ENCODE data around the gene CRYL1. TPM values are rescaled to one million over a fixed set of nuclear protein-coding genes. Genes with fewer than 3 reads are reported as not detected.

CRYL1 gene
- total and polyA plus RNA-seq, 2 of the 13 experiments (the other 11 are each of a cell fraction or from before 2014, with no cell fraction given): 57.2 to 115 TPM

DNA sequence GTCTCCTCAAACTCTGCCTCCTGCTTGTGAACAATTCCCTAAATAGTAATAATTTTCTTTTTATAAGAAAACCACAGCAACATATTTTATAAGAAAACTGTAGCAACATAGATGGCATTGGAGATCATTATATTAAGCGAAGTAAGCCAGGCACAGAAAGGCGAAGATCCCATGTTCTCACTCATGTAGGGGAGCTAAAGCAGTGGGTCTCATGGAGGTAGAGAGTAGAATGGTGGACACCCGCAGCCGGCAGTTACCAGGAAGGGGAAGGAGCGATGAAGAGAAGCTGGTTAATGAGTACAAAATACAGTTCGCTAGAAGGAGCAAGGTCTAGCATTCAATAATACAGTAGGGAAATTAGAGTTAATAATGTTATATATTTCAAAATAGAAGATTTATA, 42.9 kb downstream of the CRYL1 start:
- ATAC-seq: no peak
- TF ChIP-seq BORCS8-MEF2B (CRISPR knock-in tag; IDR thresholded peaks at IDR 0.05): no peak
- TF ChIP-seq SP1 (IDR thresholded peaks at IDR 0.05): no peak
- TF ChIP-seq SP1 (CRISPR knock-in tag; IDR thresholded peaks at IDR 0.05): no peak
- TF ChIP-seq ZNF660 (CRISPR knock-in tag; IDR thresholded peaks at IDR 0.05; ENCODE audit: borderline replicate concordance, low read depth): no peak
- no peak for TF ChIP-seq ZNF772 (CRISPR knock-in tag; IDR thresholded peaks at IDR 0.05)
- TF ChIP-seq MED1 (CRISPR knock-in tag; IDR thresholded peaks at IDR 0.05): no peak
- no peak for TF ChIP-seq PITX1 (CRISPR knock-in tag; IDR thresholded peaks at IDR 0.05)
- BruUV-seq (replicated peaks): no TSS peak
- ChIA-PET POLR2A (no interaction called here), CTCF (ENCODE audit: low intra/inter-chr PET ratio, low total read pairs) (no interaction called here)
- H3K79me2 ChIP-seq (ENCODE audit: insufficient read depth, low read length): no peaks in the 10 kb centered on the region
- H3K36me3 ChIP-seq (replicated peaks in 1 of 2; ENCODE audit: control insufficient read depth in 1 of 2, insufficient read depth in 2 of 2, low read length in 2 of 2): peaks cover 5 to 11% of the 10 kb centered on the region in 2 experiments; a peak in 4 of 5 replicates
- no peak overlapping the region for H3K4me3 ChIP-seq (replicated peaks in 1 of 3; ENCODE audit: insufficient read depth in 1 of 3, low read depth in 2 of 3, low read length in 3 of 3)
- H3K9ac ChIP-seq (ENCODE audit: insufficient read depth, low read depth, low read length): no peak overlapping the region
- WGBS (ENCODE audit: low lambda C conversion rate): 95% methylated on average over 6 of the region's 6 CpGs
- no peak overlapping the region for H3K4me2 ChIP-seq (ENCODE audit: low read depth, low read length)
- no peaks in the 10 kb centered on the region for H3K4me1 ChIP-seq (ENCODE audit: insufficient read depth, low read length)
- H4K20me1 ChIP-seq (ENCODE audit: insufficient read depth, low read length): no peaks in the 10 kb centered on the region
- no peak overlapping the region for H3K27ac ChIP-seq (ENCODE audit: extremely low read length, insufficient read depth, low read length)
- H3K9me3 ChIP-seq (ENCODE audit: low read length): no peaks in the 10 kb centered on the region
- in situ Hi-C loops (cut with HindIII; ENCODE audit: extremely low pct_ligation_motif_present, low pct_unique_long_range_greater_than_20kb) (no loop called here), intact Hi-C loops (cut with micrococcal nuclease; ENCODE audit: unreplicated experiment) (no loop called here)
- FAIRE-seq: no peak
- H3K27me3 ChIP-seq (ENCODE audit: control insufficient read depth in 1 of 2, insufficient read depth in 2 of 2, low read length in 2 of 2): no peaks in the 10 kb centered on the region
- H2AFZ ChIP-seq (ENCODE audit: low read length): no peak overlapping the region
- DNase-seq (ENCODE audit: low spot score): no peak

DNA sequence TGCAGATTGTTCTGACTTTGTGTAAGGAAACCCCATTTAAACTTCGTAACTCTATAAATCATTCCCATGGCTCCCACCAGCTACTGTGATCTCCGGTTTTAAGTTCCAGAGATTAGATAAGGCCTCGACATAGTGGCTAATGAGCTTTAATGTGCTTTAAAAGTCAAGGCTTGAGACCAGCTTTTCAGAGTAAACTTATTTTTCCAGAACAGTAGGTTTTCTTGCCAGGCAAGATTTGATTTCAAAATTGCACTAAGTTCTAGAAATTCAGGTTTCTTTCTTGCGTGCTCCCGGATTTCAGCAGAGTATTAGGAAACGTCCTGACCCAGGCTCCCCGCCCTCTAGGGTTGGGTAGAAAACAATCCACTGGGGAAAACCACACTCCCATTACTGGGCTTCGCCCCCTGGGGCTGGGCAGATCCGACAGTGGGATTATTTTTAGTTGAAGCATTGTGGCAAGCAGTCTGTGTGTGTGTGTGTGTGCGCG, 43.3 kb downstream of the CRYL1 start:
- no peaks in the 10 kb centered on the region for H3K9me3 ChIP-seq (ENCODE audit: low read length)
- no peaks in the 10 kb centered on the region for H3K27me3 ChIP-seq (ENCODE audit: control insufficient read depth in 1 of 2, insufficient read depth in 2 of 2, low read length in 2 of 2)
- intact Hi-C loops (cut with micrococcal nuclease; ENCODE audit: unreplicated experiment): no loop called here
- H3K27ac ChIP-seq (ENCODE audit: extremely low read length, insufficient read depth, low read length): no peak overlapping the region
- ChIA-PET CTCF (ENCODE audit: low intra/inter-chr PET ratio, low total read pairs) (no interaction called here), POLR2A (no interaction called here)
- DNase-seq (ENCODE audit: low spot score): no peak
- WGBS (ENCODE audit: low lambda C conversion rate): 82% methylated on average over 11 of the region's 11 CpGs
- no peak overlapping the region for H3K9ac ChIP-seq (ENCODE audit: insufficient read depth, low read depth, low read length)
- no peak overlapping the region for H2AFZ ChIP-seq (ENCODE audit: low read length)
- no peak overlapping the region for H3K4me3 ChIP-seq (replicated peaks in 1 of 3; ENCODE audit: insufficient read depth in 1 of 3, low read depth in 2 of 3, low read length in 3 of 3)
- ATAC-seq: no peak
- no peak for FAIRE-seq
- no peaks in the 10 kb centered on the region for H3K4me1 ChIP-seq (ENCODE audit: insufficient read depth, low read length)
- no peak overlapping the region for H3K4me2 ChIP-seq (ENCODE audit: low read depth, low read length)
- BruUV-seq (replicated peaks): no TSS peak
- in situ Hi-C loops (cut with HindIII; ENCODE audit: extremely low pct_ligation_motif_present, low pct_unique_long_range_greater_than_20kb): no loop called here
- H4K20me1 ChIP-seq (ENCODE audit: insufficient read depth, low read length): no peaks in the 10 kb centered on the region
- no peaks in the 10 kb centered on the region for H3K79me2 ChIP-seq (ENCODE audit: insufficient read depth, low read length)
- H3K36me3 ChIP-seq (replicated peaks in 1 of 2; ENCODE audit: control insufficient read depth in 1 of 2, insufficient read depth in 2 of 2, low read length in 2 of 2): peaks cover 5 to 11% of the 10 kb centered on the region in 2 experiments; a peak in 4 of 5 replicates
- TF ChIP-seq GTF3A (CRISPR knock-in tag; conservative IDR thresholded peaks at IDR 0.05): no peak
- TF ChIP-seq ZNF652 (CRISPR knock-in tag; IDR thresholded peaks at IDR 0.05; ENCODE audit: borderline replicate concordance, low read depth): no peak
- TF ChIP-seq RCOR2 (CRISPR knock-in tag; IDR thresholded peaks at IDR 0.05): no peak
- no peak for TF ChIP-seq KLF15 (CRISPR knock-in tag; IDR thresholded peaks at IDR 0.05; ENCODE audit: borderline replicate concordance)
- TF ChIP-seq TGIF2 (CRISPR knock-in tag; IDR thresholded peaks at IDR 0.05): no peak
- no peak for TF ChIP-seq ZNF660 (CRISPR knock-in tag; IDR thresholded peaks at IDR 0.05; ENCODE audit: borderline replicate concordance, low read depth)
- TF ChIP-seq, protein P1, sequence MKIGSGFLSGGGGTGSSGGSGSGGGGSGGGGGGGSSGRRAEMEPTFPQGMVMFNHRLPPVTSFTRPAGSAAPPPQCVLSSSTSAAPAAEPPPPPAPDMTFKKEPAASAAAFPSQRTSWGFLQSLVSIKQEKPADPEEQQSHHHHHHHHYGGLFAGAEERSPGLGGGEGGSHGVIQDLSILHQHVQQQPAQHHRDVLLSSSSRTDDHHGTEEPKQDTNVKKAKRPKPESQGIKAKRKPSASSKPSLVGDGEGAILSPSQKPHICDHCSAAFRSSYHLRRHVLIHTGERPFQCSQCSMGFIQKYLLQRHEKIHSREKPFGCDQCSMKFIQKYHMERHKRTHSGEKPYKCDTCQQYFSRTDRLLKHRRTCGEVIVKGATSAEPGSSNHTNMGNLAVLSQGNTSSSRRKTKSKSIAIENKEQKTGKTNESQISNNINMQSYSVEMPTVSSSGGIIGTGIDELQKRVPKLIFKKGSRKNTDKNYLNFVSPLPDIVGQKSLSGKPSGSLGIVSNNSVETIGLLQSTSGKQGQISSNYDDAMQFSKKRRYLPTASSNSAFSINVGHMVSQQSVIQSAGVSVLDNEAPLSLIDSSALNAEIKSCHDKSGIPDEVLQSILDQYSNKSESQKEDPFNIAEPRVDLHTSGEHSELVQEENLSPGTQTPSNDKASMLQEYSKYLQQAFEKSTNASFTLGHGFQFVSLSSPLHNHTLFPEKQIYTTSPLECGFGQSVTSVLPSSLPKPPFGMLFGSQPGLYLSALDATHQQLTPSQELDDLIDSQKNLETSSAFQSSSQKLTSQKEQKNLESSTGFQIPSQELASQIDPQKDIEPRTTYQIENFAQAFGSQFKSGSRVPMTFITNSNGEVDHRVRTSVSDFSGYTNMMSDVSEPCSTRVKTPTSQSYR (CRISPR knock-in tag; IDR thresholded peaks at IDR 0.05; ENCODE audit: borderline replicate concordance): no peak
- no peak for TF ChIP-seq ERF (CRISPR knock-in tag; IDR thresholded peaks at IDR 0.05)
- no peak for TF ChIP-seq TCF7L2 (IDR thresholded peaks at IDR 0.05; ENCODE audit: low read depth, low read length)
- no peak for TF ChIP-seq SOX6 (IDR thresholded peaks at IDR 0.05)
- TF ChIP-seq SOX6 (CRISPR knock-in tag; IDR thresholded peaks at IDR 0.05): no peak
- no peak for TF ChIP-seq ESRRA (CRISPR knock-in tag; IDR thresholded peaks at IDR 0.05; ENCODE audit: low read depth)

All from HepG2 (cell line).